HG02943 (cell line): ENCODE data around the gene BRD3.

Experiments
- ATAC-seq: cut with Tn5 transposase; IDR thresholded peaks from one replicate; pipeline ENCODE4 v1.9.1; 2021; ENCODE audit warnings: mild to moderate bottlenecking, low read depth, moderate library complexity; ENCODE audit not compliant: unreplicated experiment

BRD3 gene

DNA sequence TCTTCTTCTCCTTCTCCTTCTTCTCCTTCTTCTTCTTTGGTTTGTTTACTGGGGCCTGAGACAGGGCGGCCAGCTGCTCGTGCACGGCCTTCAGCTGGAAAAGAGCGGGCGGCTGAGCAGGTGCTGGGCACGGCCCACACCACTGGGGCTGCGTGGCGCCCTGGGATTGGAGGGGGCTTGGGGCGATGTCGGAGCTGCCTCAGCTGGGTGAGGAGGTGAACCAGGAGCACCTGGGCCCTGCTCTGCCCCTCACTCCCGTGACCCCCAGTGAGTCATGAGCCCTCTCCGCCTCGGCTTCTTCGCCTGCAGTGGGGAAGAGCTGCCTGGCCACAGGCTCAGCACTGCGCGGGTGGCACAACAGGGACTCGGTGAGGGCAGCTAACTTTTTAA lies 27.7 kb downstream of the BRD3 start:
- no peak for ATAC-seq

DNA sequence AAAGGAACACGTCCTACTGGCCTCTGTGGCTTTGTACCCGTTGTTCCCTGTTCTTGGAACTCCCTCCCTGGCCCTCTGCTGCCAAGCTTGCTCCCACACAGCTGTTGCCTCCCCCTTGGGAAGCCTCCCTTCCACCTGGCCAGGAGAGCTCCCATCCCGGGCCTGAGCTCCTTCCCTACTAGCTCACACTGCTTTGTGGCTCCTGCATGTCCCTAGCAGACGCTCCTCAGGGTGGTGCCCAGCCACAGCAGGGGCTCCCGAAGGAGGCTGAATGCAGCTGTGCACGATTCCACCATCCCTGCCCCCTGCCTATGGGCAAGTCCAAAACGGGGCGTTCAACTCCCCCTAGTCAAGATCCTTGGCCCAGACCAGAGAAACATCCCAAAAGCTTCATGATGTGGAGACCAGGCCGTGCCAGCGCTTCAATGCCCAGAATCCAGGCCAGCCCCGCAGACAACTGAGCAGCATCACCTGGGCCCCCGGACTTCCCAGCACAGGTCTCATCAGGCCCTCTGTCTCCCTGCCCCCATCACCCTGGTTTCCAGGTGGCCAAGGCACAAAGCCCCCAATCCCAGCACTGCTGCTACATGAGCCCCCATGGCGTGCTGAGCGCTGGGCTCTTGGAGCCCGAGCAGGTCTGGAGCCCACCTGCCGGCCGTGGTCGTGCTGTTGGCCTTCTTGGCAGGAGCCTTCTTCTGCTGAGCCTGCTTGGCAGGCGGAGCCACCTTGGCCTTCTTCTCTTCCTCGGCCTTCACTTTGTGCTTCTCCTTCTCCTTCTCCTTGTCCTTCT lies 28.2 kb downstream of the BRD3 start:
- ATAC-seq: no peak

DNA sequence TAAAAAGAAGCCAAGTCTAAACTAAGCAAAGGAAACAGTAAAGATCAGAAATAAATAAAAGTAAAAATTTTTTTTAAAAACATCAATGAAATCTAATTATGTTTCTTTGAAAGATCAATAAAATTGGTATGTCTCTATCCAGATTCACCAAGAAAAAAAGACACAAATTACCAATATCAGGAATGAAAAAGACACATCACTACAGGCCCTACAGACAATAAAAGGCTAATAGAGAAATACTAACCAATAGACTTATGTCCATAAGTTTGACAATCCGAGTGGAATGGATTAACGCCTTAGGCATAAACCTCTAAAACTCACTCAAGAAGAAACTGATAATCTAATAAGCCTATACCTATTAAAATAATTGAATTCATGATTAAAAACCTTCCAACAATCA lies 30.2 kb downstream of the BRD3 start:
- no peak for ATAC-seq

DNA sequence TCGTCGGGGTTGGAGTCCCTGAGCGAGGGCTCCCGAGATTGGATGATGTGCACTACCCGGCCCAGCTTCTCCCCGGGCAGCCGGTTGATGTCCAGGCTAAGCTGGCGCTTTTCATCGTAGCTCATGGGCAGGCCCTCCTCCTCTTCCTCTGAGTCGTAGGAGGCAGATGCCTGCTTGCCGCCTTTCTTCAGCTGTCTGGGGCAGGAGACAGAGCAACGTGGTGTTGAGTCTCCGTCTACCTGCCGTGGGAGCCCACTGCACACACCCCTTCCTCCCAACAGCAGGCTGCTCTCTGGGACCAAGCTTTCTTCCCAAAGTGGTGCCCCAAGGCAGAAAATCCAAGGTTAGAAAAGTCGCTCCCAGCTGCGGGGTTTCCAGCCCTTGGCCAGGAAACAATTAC lies 31.7 kb downstream of the BRD3 start:
- ATAC-seq: no peak

DNA sequence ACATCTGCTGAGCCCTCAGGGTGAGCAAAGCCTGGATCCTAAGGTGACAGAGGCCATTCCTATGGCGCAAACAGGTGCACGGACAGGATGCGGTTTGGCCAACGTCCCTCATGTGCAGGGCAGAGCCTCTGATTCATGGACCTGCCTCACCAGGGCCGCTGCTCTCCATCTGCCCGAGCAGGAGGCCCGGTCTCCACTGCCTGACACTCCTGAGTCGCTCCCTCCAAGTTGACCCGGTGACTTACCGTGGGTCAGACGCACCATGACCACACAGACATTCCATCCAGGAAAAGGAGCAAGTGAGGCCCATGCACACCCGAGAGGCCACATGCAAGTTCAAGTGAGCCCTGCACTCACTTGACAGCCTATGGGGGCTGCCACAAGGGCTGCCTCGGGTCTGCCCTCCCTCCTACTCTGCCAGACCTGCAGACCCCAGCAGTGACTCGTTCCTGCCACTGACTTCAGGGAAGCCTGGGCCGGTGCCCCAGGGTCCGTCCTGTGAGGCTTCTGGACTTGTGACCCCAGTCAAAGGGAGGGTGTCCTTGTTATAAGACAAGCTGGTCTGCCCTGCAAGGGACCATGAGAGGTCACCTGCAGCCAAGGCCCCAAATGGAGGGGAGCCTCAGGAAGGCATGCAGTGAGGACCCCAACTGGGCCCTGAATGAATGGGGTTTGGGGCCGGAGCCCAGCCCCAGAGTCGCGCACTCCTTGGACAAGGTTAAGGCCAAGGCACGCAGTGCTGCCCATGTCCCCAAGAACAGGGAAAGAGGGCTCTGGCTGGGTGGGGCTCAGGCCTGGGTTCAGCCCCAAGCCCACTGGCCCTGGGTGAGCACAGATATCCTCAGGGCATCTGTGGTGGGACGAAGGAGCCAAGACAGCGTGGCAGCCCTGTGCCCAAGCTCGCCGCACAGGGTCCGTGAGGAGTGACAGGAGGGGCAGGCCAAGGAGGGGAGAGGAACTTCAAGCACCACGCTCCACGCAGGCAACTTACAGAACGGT lies 32.5 kb downstream of the BRD3 start:
- no peak for ATAC-seq

DNA sequence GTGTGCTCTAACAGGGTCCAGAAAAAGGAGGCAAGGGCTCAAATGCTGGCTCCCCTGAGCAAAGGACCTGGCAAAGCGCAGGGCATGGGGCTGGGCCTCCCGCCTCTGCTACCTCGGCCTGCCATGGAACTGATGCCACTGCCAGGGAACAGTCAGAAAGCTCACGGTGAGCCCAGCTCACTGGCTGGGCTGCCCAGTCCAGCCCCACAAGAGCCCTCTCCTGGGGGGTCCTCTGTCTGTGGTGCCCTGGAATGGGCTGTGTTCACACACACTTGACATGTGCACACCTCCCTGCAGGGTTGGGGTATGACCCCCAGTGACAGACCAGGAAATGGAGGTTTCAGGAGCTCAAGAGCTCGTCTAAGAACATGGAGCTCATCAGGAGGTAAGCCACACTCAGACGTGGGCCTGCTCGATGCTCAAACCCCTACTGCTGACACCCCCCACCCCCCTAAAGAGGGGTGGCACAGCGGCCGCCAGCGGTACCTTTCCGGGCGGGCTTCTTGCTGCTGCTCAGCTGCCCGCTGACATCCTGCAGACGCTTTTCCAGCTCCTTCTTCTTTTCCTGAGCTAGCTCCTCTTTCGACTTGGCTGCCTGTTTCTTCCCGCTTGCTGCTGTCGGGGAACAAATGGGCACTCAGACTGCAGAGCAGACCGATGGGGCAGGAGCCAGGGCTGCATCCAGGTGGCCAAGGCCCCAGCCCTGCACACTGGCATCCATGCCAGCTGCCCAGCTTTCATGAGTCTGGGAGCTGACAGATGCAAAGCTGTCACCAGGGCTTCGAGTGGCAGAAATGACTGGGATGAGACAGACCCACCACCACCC lies 33.4 kb downstream of the BRD3 start:
- ATAC-seq: no peak

DNA sequence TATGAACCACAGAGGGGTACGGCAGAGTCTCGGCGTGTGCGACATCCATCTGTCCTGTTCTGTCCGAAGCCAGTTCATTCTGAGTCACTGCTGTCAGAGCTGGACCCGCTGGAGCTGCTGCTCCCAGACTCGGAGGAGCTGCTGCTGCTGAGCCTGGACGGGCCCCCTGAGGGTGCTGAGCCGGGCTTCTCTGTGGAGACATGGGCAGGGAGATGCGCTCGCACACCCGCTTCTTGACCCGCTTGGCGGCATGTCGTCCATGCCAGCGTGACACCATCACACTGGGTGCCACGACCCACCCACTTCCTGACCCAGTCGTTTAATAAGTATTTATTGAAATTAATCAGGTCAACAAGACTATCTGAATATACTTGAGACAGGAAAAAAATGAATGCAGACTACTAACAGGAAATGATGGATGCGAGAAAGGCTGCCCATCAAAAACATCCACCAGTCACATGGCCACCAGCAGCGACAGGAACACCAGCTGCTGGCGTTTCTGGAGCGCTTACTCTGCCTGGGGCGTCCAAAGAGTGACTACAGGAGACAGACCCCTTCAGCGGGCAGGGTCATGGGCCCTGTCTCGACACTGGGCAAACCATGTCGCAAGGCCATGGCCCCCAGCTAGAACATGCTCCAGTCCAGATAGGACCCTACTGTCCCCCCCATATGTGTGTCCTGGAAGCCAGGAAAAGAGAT lies 34.2 kb downstream of the BRD3 start:
- ATAC-seq: no peak

DNA sequence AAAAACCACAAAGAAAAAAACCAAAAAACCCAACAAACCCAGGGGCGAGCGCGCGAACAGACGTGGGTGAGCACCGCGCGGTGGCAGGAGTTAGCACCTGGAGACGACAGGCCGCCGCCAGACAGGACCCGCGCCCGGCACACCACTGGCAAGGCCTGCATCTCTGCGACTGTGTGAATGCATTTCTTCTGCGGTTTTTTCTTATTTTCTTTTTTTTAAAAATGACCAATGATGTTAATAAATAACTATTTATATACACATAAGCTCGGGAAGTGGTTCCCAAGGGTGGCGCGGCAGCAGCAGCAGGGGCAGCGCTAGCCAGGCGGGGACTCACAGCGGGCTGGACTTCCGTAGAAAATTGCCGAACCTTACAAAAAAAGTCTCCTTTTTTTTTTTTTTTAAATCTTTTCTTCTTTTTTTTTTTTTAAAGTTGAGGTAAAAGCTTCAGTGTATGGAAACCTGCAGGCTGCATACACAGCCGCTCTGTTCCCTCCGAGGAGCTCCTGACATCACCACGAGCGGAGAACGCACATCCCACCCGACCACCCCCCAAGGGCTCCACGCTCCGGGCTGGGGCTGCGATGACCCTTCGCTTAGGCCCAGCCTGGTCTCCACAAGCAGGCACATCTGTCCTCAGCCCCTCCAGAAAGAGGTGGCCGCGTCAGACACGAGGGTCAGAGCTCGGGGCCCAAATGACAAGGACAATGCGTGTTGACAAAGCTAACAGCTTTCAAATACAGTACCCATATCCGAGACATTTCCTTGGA lies 35.2 kb downstream of the BRD3 start:
- no peak for ATAC-seq

DNA sequence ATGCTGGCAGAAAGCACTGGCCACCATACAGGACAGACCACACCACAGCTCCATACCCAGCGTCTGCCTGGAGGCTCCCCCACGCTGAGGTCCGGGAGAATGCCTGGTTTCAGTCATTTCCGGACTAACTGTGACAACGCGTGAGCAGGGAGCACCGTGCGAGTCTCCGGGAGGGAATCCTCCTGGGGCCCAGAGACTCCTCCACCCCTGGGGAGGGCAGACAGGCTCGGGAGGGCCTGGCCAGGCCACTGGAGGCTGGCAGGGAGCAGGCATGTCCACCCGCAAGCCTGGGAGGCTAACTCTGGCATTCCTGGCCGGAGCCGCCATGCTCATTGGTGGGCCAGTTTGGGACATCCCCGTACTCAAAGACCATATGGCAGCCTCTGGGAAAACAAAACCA lies 36.0 kb downstream of the BRD3 start:
- no peak for ATAC-seq

DNA sequence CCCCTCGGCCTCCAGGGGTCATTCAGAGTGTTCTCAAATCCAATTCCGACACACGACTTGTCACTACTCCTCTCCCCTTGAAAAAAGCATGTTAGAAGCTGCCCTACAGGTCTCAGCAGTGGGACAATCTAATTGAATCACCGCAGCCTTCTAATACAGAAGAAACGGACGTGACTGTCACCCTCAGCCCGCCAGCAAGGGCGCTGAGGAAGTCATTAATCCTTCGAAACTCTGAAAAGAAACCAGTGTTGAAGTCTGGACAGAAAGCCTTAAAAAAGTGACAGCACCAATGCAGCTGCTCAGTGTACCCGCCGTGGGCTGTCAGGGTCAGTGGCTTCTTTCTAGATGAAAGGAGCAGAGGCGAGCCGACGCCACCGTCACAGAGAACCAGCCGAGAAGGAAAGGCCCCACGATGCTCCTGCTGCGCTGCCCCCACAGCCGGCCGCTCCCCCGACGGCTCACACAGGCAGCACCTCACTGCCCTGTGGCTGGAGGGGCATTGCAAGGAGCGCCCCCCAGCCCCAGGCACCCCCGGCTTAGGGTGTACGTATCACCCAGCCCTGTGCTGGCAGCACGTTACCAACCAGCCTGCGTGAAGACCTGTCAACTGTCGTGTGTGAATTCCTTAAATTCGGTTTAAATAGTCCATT lies 36.9 kb downstream of the BRD3 start:
- no peak for ATAC-seq

DNA sequence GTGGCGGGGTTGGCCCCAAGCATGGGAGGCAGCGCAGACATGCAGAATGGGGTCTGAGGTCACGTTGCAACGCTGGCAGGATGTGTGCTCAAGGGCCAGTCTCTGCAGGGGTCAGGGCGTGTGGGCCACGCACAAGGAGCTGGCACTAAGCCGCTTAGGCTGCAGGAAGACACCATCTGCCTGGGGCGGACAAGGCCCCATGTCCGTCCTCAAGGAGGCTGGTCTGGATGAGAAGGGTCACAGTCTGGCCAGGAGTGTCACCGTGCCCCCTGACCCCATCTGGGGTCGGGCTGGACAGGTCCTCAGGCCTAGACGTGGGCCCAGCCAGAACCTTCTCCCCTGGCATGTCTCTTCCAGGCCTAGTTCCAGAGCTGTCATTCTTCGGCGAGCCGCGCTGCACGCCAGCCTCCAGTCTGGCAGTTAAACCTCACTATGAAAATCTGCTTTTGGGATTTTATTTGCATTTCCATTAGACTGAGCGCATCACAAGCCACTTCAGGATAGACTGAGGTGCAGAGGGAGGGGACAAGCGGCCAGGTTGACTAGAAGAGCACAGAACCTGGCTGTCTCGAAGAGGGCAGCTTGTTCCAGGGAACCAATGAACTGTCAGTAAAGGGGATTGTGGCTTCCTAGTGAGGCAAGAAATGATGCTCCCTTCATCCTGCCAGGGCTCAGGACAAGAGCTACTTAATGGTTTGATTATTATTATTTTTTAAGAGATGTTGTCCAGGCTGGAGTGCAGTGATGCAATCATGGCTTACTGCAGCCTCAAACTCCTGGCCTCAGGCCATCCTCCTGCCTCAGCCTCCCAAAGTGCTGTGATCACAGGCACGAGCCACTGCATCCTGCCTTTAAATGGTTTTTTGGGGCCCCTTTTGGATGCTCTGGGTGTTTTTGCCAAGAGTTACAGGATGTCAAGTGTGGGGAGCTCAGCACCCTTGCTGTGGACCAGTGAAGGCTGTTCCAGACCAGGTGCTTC lies 38.3 kb downstream of the BRD3 start:
- no peak for ATAC-seq

DNA sequence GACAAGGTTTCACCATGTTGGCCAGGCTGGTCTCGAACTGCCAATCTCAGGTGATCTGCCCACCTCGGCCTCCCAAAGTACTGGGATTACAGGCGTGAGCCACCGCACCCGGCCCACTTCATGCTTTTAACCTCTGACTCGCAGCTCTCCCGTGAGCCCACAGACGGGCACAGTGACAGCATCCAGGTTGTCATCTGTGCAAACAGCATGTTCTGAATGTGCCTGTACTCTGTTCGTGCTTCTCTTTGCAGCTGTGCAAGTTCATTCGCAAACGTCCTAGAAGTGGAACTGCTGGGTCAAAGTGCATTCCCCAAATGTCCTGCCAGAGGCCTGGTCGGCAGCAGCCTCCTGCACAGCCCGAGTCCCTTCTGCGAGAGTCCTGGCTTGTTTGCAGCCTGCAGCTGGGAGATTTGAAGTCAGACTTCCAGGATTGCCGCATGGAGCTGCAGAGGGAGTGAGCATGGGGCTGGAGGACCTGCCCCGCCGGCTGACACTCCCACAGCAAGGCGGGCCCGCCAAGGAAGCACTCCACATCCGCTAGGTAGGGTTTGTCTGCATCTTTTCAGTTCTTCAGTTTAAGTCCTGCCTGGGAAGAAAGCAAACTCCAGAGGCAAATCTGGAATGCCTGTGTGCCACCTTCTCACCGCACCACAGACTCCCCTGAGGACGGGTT lies 39.1 kb downstream of the BRD3 start:
- ATAC-seq: no peak

DNA sequence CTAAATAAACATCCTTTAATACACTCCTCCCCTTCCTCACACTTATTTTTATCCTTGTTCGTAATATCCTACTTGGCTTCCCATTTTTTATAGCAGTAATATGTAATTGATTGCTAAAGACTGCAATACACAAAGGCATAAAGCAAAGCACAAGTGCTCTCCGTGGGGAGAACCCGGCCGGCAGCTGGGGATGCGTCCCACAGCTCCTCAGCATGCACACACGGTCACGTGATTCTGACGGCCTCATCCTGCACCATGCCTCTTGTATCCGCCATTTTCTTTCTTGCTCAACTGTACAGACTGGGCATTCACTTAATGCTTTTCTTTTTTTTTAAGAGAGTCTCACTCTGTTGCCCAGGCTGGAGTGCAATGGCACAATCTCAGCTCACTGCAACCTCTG lies 39.8 kb downstream of the BRD3 start:
- ATAC-seq: no peak

DNA sequence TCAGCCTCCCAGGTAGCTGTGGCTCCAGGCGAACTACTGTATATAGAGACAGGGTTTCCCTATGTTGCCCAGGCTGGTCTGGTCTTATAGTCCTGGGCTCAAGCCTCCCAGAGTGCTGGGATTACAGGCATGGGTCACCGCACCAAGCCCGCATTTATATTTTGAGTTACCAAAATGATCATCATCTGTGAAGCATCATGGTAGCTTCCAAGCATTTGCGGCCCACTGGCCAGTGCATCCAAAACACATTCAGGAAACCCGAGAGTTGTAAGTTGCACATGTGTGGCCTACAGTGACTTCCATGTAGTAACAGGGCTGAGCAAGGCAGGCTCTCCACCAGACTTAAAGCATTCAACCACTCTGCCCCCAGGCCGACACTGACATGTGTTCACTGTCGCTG lies 40.3 kb downstream of the BRD3 start:
- ATAC-seq: no peak

DNA sequence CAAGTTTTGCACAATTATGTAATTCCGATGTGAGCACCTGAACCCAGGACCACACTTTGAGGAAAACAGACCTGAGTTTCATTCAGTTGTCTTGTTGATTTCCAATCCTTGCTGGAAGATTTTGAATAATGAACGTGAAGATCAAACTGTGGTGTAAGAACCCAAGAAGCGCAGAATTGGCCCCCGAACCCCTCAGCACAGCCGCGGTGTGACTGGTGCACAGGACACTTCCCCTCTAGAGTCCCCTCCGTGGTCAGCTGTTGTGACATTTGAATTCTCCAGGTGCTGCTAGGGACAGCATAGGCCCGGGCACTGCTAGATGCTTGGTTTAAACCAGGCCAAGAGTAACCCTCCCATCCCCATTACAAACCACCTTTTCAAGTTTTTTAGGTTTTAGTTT lies 40.8 kb downstream of the BRD3 start:
- no peak for ATAC-seq

DNA sequence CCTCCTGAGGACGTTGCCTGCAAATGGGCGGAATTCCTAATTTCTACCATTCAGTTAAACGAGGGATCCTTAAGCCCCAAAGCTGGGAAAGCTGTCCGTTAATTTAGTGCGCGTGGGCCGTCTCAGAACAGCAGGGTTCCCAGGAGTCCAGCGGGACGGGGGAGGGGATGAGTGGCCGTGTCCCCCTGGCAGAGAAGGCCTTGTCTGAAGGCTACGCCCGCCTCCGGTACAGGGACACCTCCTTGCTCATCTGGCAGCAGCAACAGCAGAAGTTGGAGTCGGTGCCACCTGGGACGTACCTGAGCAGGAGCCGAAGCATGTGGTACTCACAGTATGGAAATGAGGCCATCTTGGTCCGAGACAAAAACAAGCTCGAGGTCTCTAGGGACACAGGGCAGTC lies 41.2 kb downstream of the BRD3 start:
- no peak for ATAC-seq
